MCF 10A (cell line): ENCODE data around the gene STRADB. TPM values are rescaled to one million over a fixed set of nuclear protein-coding genes. Genes with fewer than 3 reads are reported as not detected.

Experiments used
- BruUV-seq: library from RNA; stranded (reverse); fragments of 400-500 nt; replicated peaks from 2 replicates; lab custom pipeline; 2021; lab: Mats Ljungman, UMichigan
- CTCF ChIA-PET: fragments of 300-600 bp; sonication (Branson Sonifier 250); formaldehyde crosslinking; extraction: SDS; loops from one replicate; lab custom pipeline; 2021; ENCODE audit warnings: antibody characterized with exemption, inconsistent platforms; lab: Yijun Ruan, JAX
- POLR2A ChIA-PET: fragments of 300-600, 350-650 bp; sonication (Branson Sonifier 250); formaldehyde crosslinking; extraction: SDS; loops from one replicate; lab custom pipeline; 2020; ENCODE audit warnings: antibody characterized with exemption, inconsistent platforms; lab: Yijun Ruan, JAX
- DNase-seq: peaks from one replicate; pipeline ENCODE4 v3.0.0-alpha.2; 2018; ENCODE audit not compliant: unreplicated experiment
- H3K27ac Mint-ChIP-seq: one replicate; pipeline ENCODE4 v1.8.0; 2022; ENCODE audit warnings: mild to moderate bottlenecking, low read depth, mixed read lengths; ENCODE audit not compliant: unreplicated experiment
- H3K27me3 Mint-ChIP-seq: one replicate; pipeline ENCODE4 v1.8.0; 2022; ENCODE audit warnings: mixed read lengths; ENCODE audit not compliant: insufficient read depth, unreplicated experiment
- H3K36me3 Mint-ChIP-seq: one replicate; pipeline ENCODE4 v1.8.0; 2022; ENCODE audit warnings: mild to moderate bottlenecking, moderate library complexity, mixed read lengths; ENCODE audit not compliant: insufficient read depth, unreplicated experiment
- H3K4me1 Mint-ChIP-seq: one replicate; pipeline ENCODE4 v1.8.0; 2022; ENCODE audit warnings: mixed read lengths; ENCODE audit not compliant: insufficient read depth, unreplicated experiment
- H3K4me3 Mint-ChIP-seq: one replicate; pipeline ENCODE4 v1.8.0; 2022; ENCODE audit warnings: mild to moderate bottlenecking, moderate library complexity, mixed read lengths; ENCODE audit not compliant: unreplicated experiment
- H3K9me3 Mint-ChIP-seq: one replicate; pipeline ENCODE4 v1.8.0; 2022; ENCODE audit warnings: mixed read lengths; ENCODE audit not compliant: unreplicated experiment
- intact Hi-C: fragments of 100-400 bp; cut with micrococcal nuclease; formaldehyde crosslinking; loops from 2 replicates; pipeline ENCODE4 v1.14.1; 2022
- total RNA-seq: library from RNA; stranded (reverse); gene quantifications from 2 replicates; pipeline ENCODE4 v1.2.3, GENCODE V29; 2022
- TF ChIP-seq, protein P1 (sequence below): fragments of 200-600 bp; IDR thresholded peaks from one replicate; pipeline ENCODE4 v1.8.0; 2022; ENCODE audit warnings: antibody characterized with exemption, mild to moderate bottlenecking; ENCODE audit not compliant: unreplicated experiment

Gene STRADB
- total RNA-seq, 1 experiment from 2014 or later, result 22.9 TPM

DNA sequence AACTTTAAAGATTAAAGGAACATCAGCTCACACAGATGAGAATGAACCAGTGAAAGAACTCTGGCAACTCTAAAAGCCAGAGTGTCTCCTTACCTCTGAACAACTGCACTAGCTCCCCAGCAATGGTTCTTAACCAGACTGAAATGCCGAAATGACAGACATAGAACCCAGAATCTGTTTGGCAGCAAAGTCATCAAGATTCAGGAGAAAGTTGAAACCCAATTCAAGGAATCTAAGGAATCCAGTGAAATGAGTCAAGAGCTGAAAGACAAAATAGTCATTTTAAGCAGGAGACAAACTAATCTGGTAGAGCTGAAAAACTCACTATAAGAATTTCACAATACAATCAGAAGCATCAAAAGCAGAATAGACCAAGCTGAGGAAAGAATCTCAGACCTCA is 72.0 kb downstream of the STRADB start:
- no peak for DNase-seq
- H3K4me3 Mint-ChIP-seq, result no peak overlapping the region
- H3K27me3 Mint-ChIP-seq, result peaks cover 27% of the 10 kb centered on the region
- no peaks in the 10 kb centered on the region for H3K36me3 Mint-ChIP-seq
- no peak overlapping the region for H3K27ac Mint-ChIP-seq
- POLR2A ChIA-PET, result no interaction called here
- CTCF ChIA-PET, result interaction anchor here (0.7 kb wide), 1 partner anchor 41 kb away, joined by 3 read pairs; no protein-coding TSS in a partner anchor
- H3K9me3 Mint-ChIP-seq, result peaks cover 35% of the 10 kb centered on the region
- intact Hi-C loops, result no loop called here
- TF ChIP-seq, protein P1, sequence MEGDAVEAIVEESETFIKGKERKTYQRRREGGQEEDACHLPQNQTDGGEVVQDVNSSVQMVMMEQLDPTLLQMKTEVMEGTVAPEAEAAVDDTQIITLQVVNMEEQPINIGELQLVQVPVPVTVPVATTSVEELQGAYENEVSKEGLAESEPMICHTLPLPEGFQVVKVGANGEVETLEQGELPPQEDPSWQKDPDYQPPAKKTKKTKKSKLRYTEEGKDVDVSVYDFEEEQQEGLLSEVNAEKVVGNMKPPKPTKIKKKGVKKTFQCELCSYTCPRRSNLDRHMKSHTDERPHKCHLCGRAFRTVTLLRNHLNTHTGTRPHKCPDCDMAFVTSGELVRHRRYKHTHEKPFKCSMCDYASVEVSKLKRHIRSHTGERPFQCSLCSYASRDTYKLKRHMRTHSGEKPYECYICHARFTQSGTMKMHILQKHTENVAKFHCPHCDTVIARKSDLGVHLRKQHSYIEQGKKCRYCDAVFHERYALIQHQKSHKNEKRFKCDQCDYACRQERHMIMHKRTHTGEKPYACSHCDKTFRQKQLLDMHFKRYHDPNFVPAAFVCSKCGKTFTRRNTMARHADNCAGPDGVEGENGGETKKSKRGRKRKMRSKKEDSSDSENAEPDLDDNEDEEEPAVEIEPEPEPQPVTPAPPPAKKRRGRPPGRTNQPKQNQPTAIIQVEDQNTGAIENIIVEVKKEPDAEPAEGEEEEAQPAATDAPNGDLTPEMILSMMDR, result no peak
- H3K4me1 Mint-ChIP-seq, result no peaks in the 10 kb centered on the region
- no TSS peak for BruUV-seq

Other genes starting within 250 kb of the STRADB start
- gene CASP8, start 191.2 kb upstream of the STRADB start, total RNA-seq, result 32.8 and 35.2 TPM in 2 replicates
- 0.74 and 1.1 TPM in 2 replicates for gene FLACC1, start 94.4 kb upstream of the STRADB start, total RNA-seq
- gene TRAK2, start 282 bp upstream of the STRADB start, total RNA-seq, result 11.5 and 19.9 TPM in 2 replicates
- 25.2 and 27.0 TPM in 2 replicates for gene TMEM237, start 191.8 kb downstream of the STRADB start, total RNA-seq
- 0.29 TPM in 1 of 2 replicates, not detected in the other for gene MPP4, start 246.9 kb downstream of the STRADB start, total RNA-seq